Measurements from ENCODE around the gene CLTCL1.

DNA sequence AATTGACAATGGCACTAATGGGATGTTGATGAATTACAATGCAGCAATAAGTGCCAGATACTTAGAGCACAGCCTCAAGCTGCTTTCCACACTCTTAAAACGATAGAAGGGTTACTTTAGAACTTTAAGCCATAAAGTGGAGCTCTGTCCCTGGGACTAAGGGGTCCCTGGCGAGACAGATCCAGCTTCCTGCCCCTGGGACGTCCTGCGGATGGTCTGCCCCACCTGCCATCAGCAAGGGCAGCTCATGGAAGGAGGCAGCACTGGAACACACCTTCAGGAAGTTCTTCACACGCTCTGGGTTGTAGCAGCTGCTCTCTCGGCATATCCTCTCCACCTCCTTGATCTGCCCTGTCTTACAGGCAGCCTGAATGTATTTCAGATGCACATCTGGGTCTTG is 67.9 kb downstream of the CLTCL1 start:
- TF ChIP-seq EZH2phosphoT487 (IDR thresholded peaks at IDR 0.05; ENCODE audit: insufficient read depth, low read depth) = no peak
- no peak for TF ChIP-seq EZH2 (IDR thresholded peaks at IDR 0.05; ENCODE audit: insufficient read depth, poor library complexity, severe bottlenecking)
